ENCODE results near the gene LPAR3.

DNA sequence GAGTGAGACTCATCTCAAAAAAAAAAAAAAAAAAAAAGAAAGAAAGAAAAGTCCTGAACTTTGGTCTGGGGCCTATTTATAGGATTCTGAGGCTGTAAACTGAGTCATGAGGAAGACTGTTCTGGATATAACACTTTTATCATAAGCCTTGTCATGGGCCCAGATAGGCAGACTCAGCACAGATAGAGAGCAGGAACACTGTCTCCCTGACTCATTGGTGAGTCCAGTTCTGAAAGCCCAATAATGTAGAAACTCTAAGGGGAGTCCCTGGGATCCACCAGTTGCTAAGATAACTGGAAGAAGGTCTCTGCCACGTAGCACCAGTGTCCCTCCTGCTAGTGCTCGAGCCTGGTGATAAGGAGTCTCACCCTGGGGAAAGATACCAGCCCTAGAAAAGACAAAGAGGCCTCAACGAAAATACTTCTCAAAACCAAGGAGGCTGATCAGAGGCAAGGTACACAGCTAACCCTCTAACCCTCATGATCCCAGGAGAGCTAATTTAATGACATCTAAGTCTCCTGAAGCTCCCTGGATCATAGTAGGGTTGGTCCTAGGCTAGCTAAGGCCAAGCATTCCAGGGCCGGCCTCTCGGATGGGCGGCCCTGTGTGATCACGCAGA lies 43.5 kb downstream of the LPAR3 start:
- TF ChIP-seq, protein P1, sequence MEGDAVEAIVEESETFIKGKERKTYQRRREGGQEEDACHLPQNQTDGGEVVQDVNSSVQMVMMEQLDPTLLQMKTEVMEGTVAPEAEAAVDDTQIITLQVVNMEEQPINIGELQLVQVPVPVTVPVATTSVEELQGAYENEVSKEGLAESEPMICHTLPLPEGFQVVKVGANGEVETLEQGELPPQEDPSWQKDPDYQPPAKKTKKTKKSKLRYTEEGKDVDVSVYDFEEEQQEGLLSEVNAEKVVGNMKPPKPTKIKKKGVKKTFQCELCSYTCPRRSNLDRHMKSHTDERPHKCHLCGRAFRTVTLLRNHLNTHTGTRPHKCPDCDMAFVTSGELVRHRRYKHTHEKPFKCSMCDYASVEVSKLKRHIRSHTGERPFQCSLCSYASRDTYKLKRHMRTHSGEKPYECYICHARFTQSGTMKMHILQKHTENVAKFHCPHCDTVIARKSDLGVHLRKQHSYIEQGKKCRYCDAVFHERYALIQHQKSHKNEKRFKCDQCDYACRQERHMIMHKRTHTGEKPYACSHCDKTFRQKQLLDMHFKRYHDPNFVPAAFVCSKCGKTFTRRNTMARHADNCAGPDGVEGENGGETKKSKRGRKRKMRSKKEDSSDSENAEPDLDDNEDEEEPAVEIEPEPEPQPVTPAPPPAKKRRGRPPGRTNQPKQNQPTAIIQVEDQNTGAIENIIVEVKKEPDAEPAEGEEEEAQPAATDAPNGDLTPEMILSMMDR (conservative IDR thresholded peaks at IDR 0.05), result no peak
- TF ChIP-seq EZH2 (IDR thresholded peaks at IDR 0.05; ENCODE audit: low read depth), result no peak

Measured in PC-9 (cell line).